ENCODE data around the gene PEX12. TPM values are rescaled to one million over a fixed set of nuclear protein-coding genes. Genes with fewer than 3 reads are reported as not detected.
A peak's percentile ranks its signal among the peaks of the same experiment; 100 is the strongest.

Gene PEX12
- total and polyA plus RNA-seq, 9 of the 15 experiments (the other 6 are each of a cell fraction or from before 2014, with no cell fraction given) = 4.0 to 12.4 (median 6.4) TPM

DNA sequence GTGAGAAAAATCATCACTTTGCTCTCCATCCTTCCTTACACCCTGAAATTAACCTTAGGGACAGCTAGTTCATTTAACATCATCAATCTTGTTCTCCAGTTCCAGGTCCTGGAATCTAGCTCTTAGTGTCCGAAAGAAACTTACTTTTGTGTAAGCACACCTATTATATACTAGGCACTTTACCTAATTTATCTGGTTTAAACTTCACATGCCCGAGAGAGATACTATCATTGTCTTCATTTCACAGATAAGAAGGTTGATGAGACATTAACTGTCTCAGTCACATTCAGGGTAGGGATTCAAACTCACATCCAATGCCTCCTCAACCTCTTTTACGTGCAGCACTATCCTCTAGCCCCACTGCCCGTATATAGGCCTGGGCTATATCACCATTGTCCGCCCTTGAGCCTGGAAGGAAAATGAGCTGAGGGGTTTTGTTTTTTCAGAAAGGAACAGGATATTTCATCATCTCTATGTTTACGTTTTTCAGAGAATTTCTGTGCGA, 8.2 kb upstream of the PEX12 start:
- intact Hi-C loops (cut with micrococcal nuclease) = loop anchor here (1.0 kb wide), 1 partner anchor 8 kb away; the partner anchor contains the start of gene PEX12
- FAIRE-seq (peak; percentile 48), ATAC-seq (peak; percentile 12; the same call in 2 of the 3 replicates), DNase-seq (ENCODE audit: extremely low read depth in 1 of 4, low spot score in 3 of 4) (no peak)
- peak overlapping the region; percentile 96 to 97; a peak in 3 of 4 replicates for H3K9ac ChIP-seq (ENCODE audit: insufficient read depth in 1 of 2, low read depth in 2 of 2, low read length in 2 of 2)
- in situ Hi-C loops (cut with MboI) = no loop called here
- POLR2A ChIA-PET = interaction anchor here (0.7 to 7.5 kb wide), 9 partner anchors 8 to 1148 kb away, joined by 3 to 132 read pairs (median 4); partner anchors contain the start of genes PEX12, SLFN12L and SLFN14
- peak; percentile 75; the same call in 1 of the 2 replicates for TF ChIP-seq ZNF584 (CRISPR knock-in tag; IDR thresholded peaks at IDR 0.05; ENCODE audit: low read depth)
- TF ChIP-seq, protein P1, sequence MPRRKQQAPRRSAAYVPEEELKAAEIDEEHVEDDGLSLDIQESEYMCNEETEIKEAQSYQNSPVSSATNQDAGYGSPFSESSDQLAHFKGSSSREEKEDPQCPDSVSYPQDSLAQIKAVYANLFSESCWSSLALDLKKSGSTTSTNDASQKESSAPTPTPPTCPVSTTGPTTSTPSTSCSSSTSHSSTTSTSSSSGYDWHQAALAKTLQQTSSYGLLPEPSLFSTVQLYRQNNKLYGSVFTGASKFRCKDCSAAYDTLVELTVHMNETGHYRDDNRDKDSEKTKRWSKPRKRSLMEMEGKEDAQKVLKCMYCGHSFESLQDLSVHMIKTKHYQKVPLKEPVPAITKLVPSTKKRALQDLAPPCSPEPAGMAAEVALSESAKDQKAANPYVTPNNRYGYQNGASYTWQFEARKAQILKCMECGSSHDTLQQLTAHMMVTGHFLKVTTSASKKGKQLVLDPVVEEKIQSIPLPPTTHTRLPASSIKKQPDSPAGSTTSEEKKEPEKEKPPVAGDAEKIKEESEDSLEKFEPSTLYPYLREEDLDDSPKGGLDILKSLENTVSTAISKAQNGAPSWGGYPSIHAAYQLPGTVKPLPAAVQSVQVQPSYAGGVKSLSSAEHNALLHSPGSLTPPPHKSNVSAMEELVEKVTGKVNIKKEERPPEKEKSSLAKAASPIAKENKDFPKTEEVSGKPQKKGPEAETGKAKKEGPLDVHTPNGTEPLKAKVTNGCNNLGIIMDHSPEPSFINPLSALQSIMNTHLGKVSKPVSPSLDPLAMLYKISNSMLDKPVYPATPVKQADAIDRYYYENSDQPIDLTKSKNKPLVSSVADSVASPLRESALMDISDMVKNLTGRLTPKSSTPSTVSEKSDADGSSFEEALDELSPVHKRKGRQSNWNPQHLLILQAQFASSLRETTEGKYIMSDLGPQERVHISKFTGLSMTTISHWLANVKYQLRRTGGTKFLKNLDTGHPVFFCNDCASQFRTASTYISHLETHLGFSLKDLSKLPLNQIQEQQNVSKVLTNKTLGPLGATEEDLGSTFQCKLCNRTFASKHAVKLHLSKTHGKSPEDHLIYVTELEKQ (CRISPR knock-in tag; IDR thresholded peaks at IDR 0.05) = 0 out of 2 replicates have a peak, but pooled peaks have one; percentile 46
- TF ChIP-seq, protein P2, sequence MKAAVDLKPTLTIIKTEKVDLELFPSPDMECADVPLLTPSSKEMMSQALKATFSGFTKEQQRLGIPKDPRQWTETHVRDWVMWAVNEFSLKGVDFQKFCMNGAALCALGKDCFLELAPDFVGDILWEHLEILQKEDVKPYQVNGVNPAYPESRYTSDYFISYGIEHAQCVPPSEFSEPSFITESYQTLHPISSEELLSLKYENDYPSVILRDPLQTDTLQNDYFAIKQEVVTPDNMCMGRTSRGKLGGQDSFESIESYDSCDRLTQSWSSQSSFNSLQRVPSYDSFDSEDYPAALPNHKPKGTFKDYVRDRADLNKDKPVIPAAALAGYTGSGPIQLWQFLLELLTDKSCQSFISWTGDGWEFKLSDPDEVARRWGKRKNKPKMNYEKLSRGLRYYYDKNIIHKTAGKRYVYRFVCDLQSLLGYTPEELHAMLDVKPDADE (conservative IDR thresholded peaks at IDR 0.05; ENCODE audit: control insufficient read depth, low read depth, low read length) = no peak
- TF ChIP-seq SMAD2 (IDR thresholded peaks at IDR 0.05; ENCODE audit: low read depth, low read length) = no peak
- no peak for TF ChIP-seq LEF1 (IDR thresholded peaks at IDR 0.05)
- TF ChIP-seq, protein P3, sequence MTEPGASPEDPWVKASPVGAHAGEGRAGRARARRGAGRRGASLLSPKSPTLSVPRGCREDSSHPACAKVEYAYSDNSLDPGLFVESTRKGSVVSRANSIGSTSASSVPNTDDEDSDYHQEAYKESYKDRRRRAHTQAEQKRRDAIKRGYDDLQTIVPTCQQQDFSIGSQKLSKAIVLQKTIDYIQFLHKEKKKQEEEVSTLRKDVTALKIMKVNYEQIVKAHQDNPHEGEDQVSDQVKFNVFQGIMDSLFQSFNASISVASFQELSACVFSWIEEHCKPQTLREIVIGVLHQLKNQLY (CRISPR knock-in tag; conservative IDR thresholded peaks at IDR 0.05) = no peak
- no peak for TF ChIP-seq YBX1 (IDR thresholded peaks at IDR 0.05)
- no peak for TF ChIP-seq ZNF384 (IDR thresholded peaks at IDR 0.05; ENCODE audit: low read depth, low read length)
- TF ChIP-seq MEIS2 (IDR thresholded peaks at IDR 0.05; ENCODE audit: partially characterized antibody) = peak; percentile 54
- TF ChIP-seq, protein P4, sequence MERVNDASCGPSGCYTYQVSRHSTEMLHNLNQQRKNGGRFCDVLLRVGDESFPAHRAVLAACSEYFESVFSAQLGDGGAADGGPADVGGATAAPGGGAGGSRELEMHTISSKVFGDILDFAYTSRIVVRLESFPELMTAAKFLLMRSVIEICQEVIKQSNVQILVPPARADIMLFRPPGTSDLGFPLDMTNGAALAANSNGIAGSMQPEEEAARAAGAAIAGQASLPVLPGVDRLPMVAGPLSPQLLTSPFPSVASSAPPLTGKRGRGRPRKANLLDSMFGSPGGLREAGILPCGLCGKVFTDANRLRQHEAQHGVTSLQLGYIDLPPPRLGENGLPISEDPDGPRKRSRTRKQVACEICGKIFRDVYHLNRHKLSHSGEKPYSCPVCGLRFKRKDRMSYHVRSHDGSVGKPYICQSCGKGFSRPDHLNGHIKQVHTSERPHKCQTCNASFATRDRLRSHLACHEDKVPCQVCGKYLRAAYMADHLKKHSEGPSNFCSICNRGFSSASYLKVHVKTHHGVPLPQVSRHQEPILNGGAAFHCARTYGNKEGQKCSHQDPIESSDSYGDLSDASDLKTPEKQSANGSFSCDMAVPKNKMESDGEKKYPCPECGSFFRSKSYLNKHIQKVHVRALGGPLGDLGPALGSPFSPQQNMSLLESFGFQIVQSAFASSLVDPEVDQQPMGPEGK (CRISPR knock-in tag; IDR thresholded peaks at IDR 0.05; ENCODE audit: borderline replicate concordance) = no peak
- TF ChIP-seq CEBPG (CRISPR knock-in tag; IDR thresholded peaks at IDR 0.05) = peak; percentile 72; the same call in 1 of the 2 replicates
- peak; percentile 92 to 93 for TF ChIP-seq CEBPG (tag; conservative IDR thresholded peaks at IDR 0.05 in 1 of 2, IDR thresholded peaks at IDR 0.05 in 1 of 2)
- TF ChIP-seq ZNF408 (CRISPR knock-in tag; IDR thresholded peaks at IDR 0.05; ENCODE audit: low read depth) = no peak
- H3K9me3 ChIP-seq (replicated peaks; ENCODE audit: control insufficient read depth, insufficient read depth, low read depth, low read length) = no peaks in the 10 kb centered on the region
- CTCF ChIA-PET (ENCODE audit: low intra/inter-chr PET ratio) = no interaction called here
- H3K4me2 ChIP-seq (ENCODE audit: insufficient read depth, low read length) = peak overlapping the region; percentile 94
- peak overlapping the region; percentile 99 for H3K27ac ChIP-seq (ENCODE audit: extremely low read depth, low read depth, low read length)
- peaks cover 45% of the 10 kb centered on the region for H3K79me2 ChIP-seq (ENCODE audit: control insufficient read depth, insufficient read depth, low read length)
- H4K20me1 ChIP-seq (replicated peaks; ENCODE audit: control insufficient read depth, insufficient read depth, low read length) = no peaks in the 10 kb centered on the region
- peaks cover 12% of the 10 kb centered on the region; the same call in 1 of the 3 replicates for H3K36me3 ChIP-seq (ENCODE audit: control insufficient read depth, insufficient read depth, low read length)
- peak overlapping the region; percentile 83 for H3K4me3 ChIP-seq
- H3K9me1 ChIP-seq (ENCODE audit: control insufficient read depth, insufficient read depth, low read length) = no peaks in the 10 kb centered on the region
- BruUV-seq (replicated peaks) = TSS peak; percentile 97
- peak overlapping the region; percentile 82 for H2AFZ ChIP-seq (ENCODE audit: low read depth, low read length)
- H3K27me3 ChIP-seq (ENCODE audit: control insufficient read depth in 2 of 2, insufficient read depth in 2 of 2, low read length in 2 of 2) = no peaks in the 10 kb centered on the region
- WGBS (ENCODE audit: insufficient coverage, low coverage, missing lambda C conversion rate) = 6% methylated on average over 7 of the region's 7 CpGs
- peaks cover 8 to 9% of the 10 kb centered on the region in 2 experiments; a peak in 4 of 5 replicates for H3K4me1 ChIP-seq (replicated peaks in 1 of 2; ENCODE audit: control insufficient read depth in 2 of 2, insufficient read depth in 2 of 2, low read length in 2 of 2)

Data from K562 (cell line).